ENCODE measurements around the gene KPNB1. TPM values are rescaled to one million over a fixed set of nuclear protein-coding genes. Genes with fewer than 3 reads are reported as not detected.

Gene KPNB1
- total RNA-seq, 4 donors from 2014 or later, result 134 to 207 (median 170) TPM

DNA sequence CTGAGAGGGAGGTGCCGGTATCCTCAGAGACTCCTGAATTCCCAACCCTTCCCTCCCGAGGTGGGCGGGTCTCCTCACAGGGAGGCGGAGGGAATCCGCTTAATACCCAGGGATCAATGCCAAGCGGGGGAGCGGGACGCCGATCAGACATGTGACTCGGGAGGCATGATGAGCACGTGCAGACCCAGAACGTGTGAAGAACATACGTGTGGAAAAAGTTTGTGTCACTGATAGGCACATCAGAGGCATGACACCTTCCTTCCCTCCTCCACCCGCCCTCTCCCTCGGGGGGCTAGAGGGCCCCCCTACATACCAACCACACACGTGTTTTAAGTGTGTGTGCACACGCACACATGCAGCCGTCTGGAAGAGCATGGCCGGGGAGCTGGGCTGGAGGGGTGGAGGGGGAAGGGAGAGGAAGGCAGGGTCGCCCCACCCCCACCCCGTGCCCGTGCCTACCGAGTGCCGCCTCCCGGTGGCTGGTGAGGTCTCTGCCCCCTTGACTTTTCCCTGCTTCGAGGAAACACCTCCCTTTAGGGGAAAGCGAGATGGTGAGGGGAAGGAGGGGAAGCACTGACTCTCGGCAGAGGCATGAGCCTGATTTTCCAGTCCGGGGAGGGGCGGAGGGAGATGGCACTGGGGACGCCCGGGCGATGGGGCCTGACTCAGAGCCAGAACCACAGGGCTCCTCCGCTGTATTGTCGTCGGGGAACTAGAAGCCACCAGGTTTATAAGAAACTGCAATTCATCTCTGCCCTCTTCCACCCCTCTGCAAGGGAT is 71.2 kb downstream of the KPNB1 start:
- no peak overlapping the region for H3K27ac ChIP-seq
- intact Hi-C loops (cut with DNase I), result no loop called here

DNA sequence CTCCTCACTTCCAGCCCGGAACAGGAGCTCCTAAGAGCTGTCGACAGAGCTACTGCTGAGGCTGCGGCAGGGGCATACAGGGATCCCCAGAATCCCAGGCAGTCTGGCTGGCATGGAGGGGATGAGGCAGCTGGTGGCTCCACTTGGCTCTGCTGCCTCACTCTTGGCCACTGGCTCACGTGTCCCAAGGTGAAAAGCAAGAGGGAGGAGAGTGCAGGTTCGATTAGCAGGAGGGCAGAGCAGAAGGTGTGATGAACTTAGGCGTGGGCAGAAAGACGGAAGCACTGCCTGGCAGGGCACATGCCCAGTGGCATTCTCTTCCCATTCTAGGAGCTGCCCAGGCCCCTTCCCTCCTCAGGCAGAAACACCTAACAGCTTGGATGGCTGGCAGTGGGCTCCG is 72.0 kb downstream of the KPNB1 start:
- intact Hi-C loops (cut with DNase I), result no loop called here
- no peaks in the 10 kb centered on the region for H3K9me3 ChIP-seq
- no peak for DNase-seq
- H3K27ac ChIP-seq, result no peak overlapping the region
- no peaks in the 10 kb centered on the region for H3K36me3 ChIP-seq
- TF ChIP-seq CTCF (IDR thresholded peaks at IDR 0.05) (no peak), POLR2A (IDR thresholded peaks at IDR 0.05) (no peak)
- 34 to 48% methylated on average over 5 to 7 of the region's 8 CpGs for WGBS, 2 donors
- peaks cover 4 to 5% of the 10 kb centered on the region in 2 donors for H3K4me1 ChIP-seq
- no peak overlapping the region for H3K4me3 ChIP-seq (replicated peaks in 1 of 3)
- peaks cover 12% of the 10 kb centered on the region for H3K27me3 ChIP-seq

More for the DNA sequence above, 71.2 kb downstream of the KPNB1 start:
- 5 to 6% methylated on average over 20 to 36 of the region's 36 CpGs for WGBS, 2 donors
- Histone ChIP-seq H3K36me3 (no peaks in the 10 kb centered on the region), H3K27me3 (peaks cover 12% of the 10 kb centered on the region), H3K4me3 (replicated peaks in 1 of 3) (no peak overlapping the region), H3K4me1 (peaks cover 4 to 5% of the 10 kb centered on the region in 2 donors), H3K9me3 (no peaks in the 10 kb centered on the region)
- no peak for DNase-seq
- TF ChIP-seq CTCF (IDR thresholded peaks at IDR 0.05), result no peak

DNA sequence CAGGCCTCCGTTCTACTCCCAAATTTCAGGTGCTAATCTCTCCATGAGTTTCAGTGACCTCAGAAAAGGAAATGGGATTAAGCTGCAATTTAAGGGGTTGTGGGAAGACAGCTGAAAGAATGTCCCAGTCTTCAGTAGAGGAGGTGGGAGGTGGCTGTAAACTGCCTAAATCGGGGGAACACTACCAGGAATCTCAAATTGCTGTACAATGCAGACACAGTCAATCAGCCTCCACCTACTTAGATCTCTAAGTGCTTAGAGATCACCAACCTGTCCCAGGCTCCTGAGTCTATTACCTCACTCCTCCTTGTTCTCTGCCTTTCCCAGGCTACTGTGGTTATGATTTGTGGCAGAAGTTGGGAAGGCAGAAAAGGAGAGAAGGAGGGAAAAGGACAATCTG is 75.0 kb downstream of the KPNB1 start:
- no peak overlapping the region for H3K4me3 ChIP-seq (replicated peaks in 1 of 3)
- peaks cover 12% of the 10 kb centered on the region for H3K27me3 ChIP-seq
- H3K36me3 ChIP-seq, result no peaks in the 10 kb centered on the region
- peaks cover 4 to 5% of the 10 kb centered on the region in 2 donors for H3K4me1 ChIP-seq
- TF ChIP-seq CTCF (IDR thresholded peaks at IDR 0.05) (no peak), POLR2A (IDR thresholded peaks at IDR 0.05) (no peak)
- WGBS, 2 donors, result 75 to 77% methylated on average over 2 of the region's 2 CpGs
- DNase-seq, result no peak
- no peaks in the 10 kb centered on the region for H3K9me3 ChIP-seq
- intact Hi-C loops (cut with DNase I), result no loop called here
- no peak overlapping the region for H3K27ac ChIP-seq

DNA sequence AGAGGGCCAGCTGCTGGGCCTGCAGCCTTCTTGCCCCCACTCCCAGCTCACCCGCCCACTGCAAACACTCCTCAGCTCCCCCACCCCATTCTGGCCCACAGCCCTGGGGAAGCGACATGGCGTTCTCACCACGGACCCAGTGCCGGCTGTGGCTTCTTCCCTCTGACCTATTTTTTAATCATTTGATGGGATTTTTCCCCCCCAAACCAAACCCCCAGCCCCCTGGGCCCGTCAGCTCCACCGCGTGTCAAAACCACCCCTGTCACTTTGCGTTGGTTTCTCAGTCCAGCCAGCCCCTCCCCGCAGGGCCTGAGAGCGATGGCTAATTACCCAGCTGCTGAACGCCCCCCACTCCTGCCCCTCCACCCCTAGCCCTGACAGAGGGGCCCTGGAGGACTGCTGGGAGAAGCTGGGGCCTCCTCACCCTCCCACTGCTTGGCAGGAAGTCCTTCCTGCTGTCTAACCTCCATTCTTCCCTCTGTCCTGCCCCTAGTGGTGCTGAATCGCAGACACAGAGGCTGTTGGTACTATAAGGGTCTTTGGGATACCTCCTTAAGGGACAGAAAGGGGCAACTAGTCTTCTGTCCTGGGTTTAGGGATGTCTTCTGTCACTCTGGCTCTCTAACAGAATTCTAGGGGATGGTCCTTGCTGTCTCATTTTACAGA is 75.9 kb downstream of the KPNB1 start:
- H3K36me3 ChIP-seq, result no peaks in the 10 kb centered on the region
- H3K27ac ChIP-seq, result no peak overlapping the region
- 66 to 69% methylated on average over 13 of the region's 13 CpGs for WGBS, 2 donors
- H3K4me1 ChIP-seq, result peaks cover 4 to 5% of the 10 kb centered on the region in 2 donors
- DNase-seq, result no peak
- H3K9me3 ChIP-seq, result no peaks in the 10 kb centered on the region
- TF ChIP-seq POLR2A (IDR thresholded peaks at IDR 0.05), result no peak
- no peak overlapping the region for H3K4me3 ChIP-seq (replicated peaks in 1 of 3)
- intact Hi-C loops (cut with DNase I), result no loop called here
- peaks cover 8% of the 10 kb centered on the region for H3K27me3 ChIP-seq

- Histone ChIP-seq H3K9me3 (no peaks in the 10 kb centered on the region), H3K4me3 (replicated peaks in 1 of 3) (no peak overlapping the region), H3K4me1 (no peaks in the 10 kb centered on the region), H3K36me3 (no peaks in the 10 kb centered on the region), H3K27ac (no peak overlapping the region), H3K27me3 (no peaks in the 10 kb centered on the region)
- intact Hi-C loops (cut with DNase I), result no loop called here
- 81 to 82% methylated on average over 12 of the region's 12 CpGs for WGBS, 2 donors
- no peak for DNase-seq
- TF ChIP-seq POLR2A (IDR thresholded peaks at IDR 0.05) (no peak), CTCF (IDR thresholded peaks at IDR 0.05) (no peak)
These were observed 77.3 kb downstream of the KPNB1 start for GRCh38 chr17:47726796-47727703.

Data from thyroid gland (tissue), 4 donors.